GM21825 (cell line): ENCODE data around the gene LRRC1.
A peak's percentile ranks its signal among the peaks of the same experiment; 100 is the strongest.

Experiments used
- ATAC-seq: cut with Tn5 transposase; IDR thresholded peaks from one replicate; pipeline ENCODE4 v1.9.1; 2021; ENCODE audit warnings: mild to moderate bottlenecking, moderate library complexity; ENCODE audit not compliant: unreplicated experiment

Gene LRRC1

GRCh38 chr6:53845280-53846195, 50.7 kb downstream of the LRRC1 start:
- no peak for ATAC-seq

- ATAC-seq: no peak
Observed at GRCh38 chr6:53846250-53846649, 51.4 kb downstream of the LRRC1 start.

GRCh38 chr6:53847796-53848314, 53.0 kb downstream of the LRRC1 start:
- ATAC-seq: no peak

GRCh38 chr6:53850527-53850926, 55.7 kb downstream of the LRRC1 start:
- ATAC-seq: no peak

- ATAC-seq: no peak
Observed at GRCh38 chr6:53851561-53851960, 56.8 kb downstream of the LRRC1 start.

- no peak for ATAC-seq
Observed at GRCh38 chr6:53852805-53853204, 58.0 kb downstream of the LRRC1 start.

- peak; percentile 97 for ATAC-seq
Observed at GRCh38 chr6:53854843-53855567, 60.2 kb downstream of the LRRC1 start.

- no peak for ATAC-seq
Observed at GRCh38 chr6:53855940-53856339, 61.1 kb downstream of the LRRC1 start.

- no peak for ATAC-seq
Observed at GRCh38 chr6:53857318-53858094, 62.7 kb downstream of the LRRC1 start.

GRCh38 chr6:53858196-53858595, 63.4 kb downstream of the LRRC1 start:
- no peak for ATAC-seq

- no peak for ATAC-seq
Observed at GRCh38 chr6:53858913-53859312, 64.1 kb downstream of the LRRC1 start.

GRCh38 chr6:53860511-53860910, 65.7 kb downstream of the LRRC1 start:
- no peak for ATAC-seq

GRCh38 chr6:53861518-53861917, 66.7 kb downstream of the LRRC1 start:
- no peak for ATAC-seq

GRCh38 chr6:53862662-53863462, 68.1 kb downstream of the LRRC1 start:
- no peak for ATAC-seq

- no peak for ATAC-seq
Observed at GRCh38 chr6:53864781-53865180, 70.0 kb downstream of the LRRC1 start.

GRCh38 chr6:53866226-53866625, 71.4 kb downstream of the LRRC1 start:
- ATAC-seq: no peak

- no peak for ATAC-seq
Observed at GRCh38 chr6:53868626-53869025, 73.8 kb downstream of the LRRC1 start.

- ATAC-seq: no peak
Observed at GRCh38 chr6:53869964-53870363, 75.2 kb downstream of the LRRC1 start.

- no peak for ATAC-seq
Observed at GRCh38 chr6:53873922-53874321, 79.1 kb downstream of the LRRC1 start.

GRCh38 chr6:53874964-53875363, 80.2 kb downstream of the LRRC1 start:
- no peak for ATAC-seq
